Neuron (in vitro differentiated cells): ENCODE data around the gene PC.
"Not testable (repeated sequence)": the region's sequence is repeated elsewhere in the genome, so short reads cannot be mapped to it uniquely, and the experiment has no call there.

Experiments
- H2AFZ ChIP-seq: one replicate; pipeline ENCODE4 v1.6.1; 2013; ENCODE audit warnings: low read depth, mild to moderate bottlenecking, inconsistent platforms, low read length, moderate library complexity
- H3K27me3 ChIP-seq: one replicate; pipeline ENCODE4 v1.6.1; 2013; ENCODE audit warnings: low read length; ENCODE audit not compliant: insufficient read depth
- H3K36me3 ChIP-seq: one replicate; pipeline ENCODE4 v1.6.1; 2013; ENCODE audit warnings: low read length; ENCODE audit not compliant: insufficient read depth
- H3K4me1 ChIP-seq: one replicate; pipeline ENCODE4 v1.6.1; 2013; ENCODE audit warnings: low read length; ENCODE audit not compliant: insufficient read depth
- H3K4me3 ChIP-seq: 2 replicates; pipeline ENCODE4 v1.5.1; 2013; ENCODE audit warnings: mild to moderate bottlenecking, low read length, moderate library complexity
- H3K9me3 ChIP-seq: one replicate; pipeline ENCODE4 v1.6.1; 2013; ENCODE audit warnings: low read length

PC gene, protein sequence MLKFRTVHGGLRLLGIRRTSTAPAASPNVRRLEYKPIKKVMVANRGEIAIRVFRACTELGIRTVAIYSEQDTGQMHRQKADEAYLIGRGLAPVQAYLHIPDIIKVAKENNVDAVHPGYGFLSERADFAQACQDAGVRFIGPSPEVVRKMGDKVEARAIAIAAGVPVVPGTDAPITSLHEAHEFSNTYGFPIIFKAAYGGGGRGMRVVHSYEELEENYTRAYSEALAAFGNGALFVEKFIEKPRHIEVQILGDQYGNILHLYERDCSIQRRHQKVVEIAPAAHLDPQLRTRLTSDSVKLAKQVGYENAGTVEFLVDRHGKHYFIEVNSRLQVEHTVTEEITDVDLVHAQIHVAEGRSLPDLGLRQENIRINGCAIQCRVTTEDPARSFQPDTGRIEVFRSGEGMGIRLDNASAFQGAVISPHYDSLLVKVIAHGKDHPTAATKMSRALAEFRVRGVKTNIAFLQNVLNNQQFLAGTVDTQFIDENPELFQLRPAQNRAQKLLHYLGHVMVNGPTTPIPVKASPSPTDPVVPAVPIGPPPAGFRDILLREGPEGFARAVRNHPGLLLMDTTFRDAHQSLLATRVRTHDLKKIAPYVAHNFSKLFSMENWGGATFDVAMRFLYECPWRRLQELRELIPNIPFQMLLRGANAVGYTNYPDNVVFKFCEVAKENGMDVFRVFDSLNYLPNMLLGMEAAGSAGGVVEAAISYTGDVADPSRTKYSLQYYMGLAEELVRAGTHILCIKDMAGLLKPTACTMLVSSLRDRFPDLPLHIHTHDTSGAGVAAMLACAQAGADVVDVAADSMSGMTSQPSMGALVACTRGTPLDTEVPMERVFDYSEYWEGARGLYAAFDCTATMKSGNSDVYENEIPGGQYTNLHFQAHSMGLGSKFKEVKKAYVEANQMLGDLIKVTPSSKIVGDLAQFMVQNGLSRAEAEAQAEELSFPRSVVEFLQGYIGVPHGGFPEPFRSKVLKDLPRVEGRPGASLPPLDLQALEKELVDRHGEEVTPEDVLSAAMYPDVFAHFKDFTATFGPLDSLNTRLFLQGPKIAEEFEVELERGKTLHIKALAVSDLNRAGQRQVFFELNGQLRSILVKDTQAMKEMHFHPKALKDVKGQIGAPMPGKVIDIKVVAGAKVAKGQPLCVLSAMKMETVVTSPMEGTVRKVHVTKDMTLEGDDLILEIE

DNA sequence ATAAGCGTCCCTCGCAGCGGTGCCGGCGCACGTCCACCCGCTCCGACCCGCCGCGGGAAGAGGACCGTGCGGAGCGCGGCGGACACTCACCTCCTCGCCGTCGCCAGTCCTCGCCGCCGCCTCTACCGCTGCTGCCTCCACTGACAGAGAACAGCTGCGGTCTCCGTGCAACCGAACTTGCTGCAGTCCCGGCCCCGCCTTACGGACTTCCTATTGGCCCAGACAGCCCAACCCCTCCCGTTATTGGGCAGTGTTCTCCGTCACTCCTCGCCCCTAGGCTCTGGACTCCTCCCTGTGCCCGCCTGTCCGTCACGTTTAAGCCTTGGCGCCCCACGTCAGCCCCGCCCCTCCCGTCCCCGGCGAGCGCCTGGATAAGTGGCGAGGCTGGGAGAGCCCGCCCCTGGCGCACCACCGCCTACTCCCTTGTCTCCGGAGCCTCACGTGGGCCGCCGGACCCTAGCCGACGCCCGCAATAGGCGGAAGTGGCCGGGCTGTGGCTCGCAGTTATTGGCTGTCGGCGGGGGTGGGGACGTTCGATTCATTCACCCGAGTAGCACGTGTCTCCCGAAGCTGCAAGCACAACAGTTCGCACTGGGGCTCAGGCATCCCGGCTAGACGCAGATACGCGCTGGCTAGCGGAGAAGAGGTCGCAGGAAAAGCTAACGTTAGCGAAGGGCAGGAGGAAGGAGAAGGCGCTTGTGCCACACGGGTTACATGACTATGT is at the start of gene PC:
Gene PC (minus strand): TSS at position 152 of the 724 bp plus-strand sequence. CDS start 86,224 bp downstream, outside the sequence.
- H3K9me3 ChIP-seq: no peaks in the 10 kb centered on the region
- H2AFZ ChIP-seq: peak within 1 kb of the TSS; percentile 72
- peaks cover 12% of the 10 kb centered on the region for H3K4me1 ChIP-seq
- H3K27me3 ChIP-seq: no peaks in the 10 kb centered on the region
- peak within 1 kb of the TSS; percentile 70 for H3K4me3 ChIP-seq
- no peaks in the 10 kb centered on the region for H3K36me3 ChIP-seq

DNA sequence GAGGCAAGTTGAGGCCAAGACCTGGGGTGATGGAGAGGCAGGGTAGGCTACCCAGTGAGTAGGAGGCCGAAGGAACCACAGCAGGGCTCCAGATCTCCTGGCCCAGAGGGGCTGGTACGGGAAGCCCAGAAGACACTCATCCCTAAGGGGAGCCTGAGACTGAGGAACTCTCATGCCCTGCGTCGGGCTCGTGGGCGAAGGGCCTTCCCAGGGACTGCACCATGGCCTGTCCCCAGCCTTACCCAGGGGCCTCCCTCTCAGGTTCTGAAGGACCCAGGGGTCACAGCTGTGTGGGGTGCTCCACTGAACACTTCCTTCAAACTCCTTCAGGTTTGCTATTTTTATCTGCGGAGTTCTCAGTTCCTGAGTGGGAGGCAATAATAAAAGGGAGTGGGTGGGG is 48.9 kb upstream of the PC start:
- H3K4me1 ChIP-seq: peaks cover 9% of the 10 kb centered on the region
- H3K4me3 ChIP-seq: no peak overlapping the region
- H3K36me3 ChIP-seq: no peaks in the 10 kb centered on the region
- peak overlapping the region; percentile 15 for H2AFZ ChIP-seq
- no peaks in the 10 kb centered on the region for H3K27me3 ChIP-seq
- no peaks in the 10 kb centered on the region for H3K9me3 ChIP-seq

DNA sequence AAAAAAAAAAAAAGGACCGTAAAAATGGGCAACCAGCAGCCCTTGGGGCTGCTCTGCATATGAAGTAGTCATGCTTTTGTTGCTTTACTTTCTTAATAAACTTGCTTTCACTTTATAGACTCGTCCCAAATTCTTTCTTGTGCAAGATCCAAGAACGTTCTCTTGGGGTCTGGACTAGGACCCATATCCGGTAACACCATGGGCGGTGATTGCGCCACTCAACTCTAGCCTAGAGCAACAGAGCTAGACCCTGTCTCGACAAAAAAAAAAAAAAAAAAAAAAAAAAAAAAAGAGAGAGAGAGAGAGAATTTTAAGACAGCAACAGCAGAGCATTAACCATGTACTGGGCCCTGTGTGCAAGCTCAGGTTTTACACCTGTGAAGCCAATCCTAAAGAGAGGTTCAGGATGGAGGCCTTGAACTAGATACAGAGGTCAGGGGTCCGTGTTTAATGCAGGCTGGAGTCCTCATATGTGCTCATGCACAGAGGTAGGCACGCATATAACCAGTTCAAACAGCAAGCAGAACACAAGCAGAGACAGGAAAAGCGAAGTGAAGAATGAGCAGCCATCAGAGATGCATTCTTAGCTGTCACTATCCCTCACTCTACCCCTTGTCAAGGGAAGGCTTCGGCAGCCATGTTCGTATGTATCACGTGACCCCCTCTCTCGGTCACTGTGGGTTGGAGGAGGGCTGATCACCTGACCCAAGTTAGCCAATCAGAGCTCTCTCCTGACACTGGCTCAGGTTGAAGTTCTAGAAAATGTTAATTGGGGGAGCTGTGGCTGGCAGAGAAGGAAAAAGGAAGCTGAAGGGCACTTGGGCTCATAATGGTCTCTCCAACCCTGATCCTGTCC is 48.1 kb upstream of the PC start:
- no peaks in the 10 kb centered on the region for H3K36me3 ChIP-seq
- no peaks in the 10 kb centered on the region for H3K27me3 ChIP-seq
- H3K4me1 ChIP-seq: peaks cover 13% of the 10 kb centered on the region
- peak overlapping the region; percentile 15 for H2AFZ ChIP-seq
- H3K4me3 ChIP-seq: no peak overlapping the region
- no peaks in the 10 kb centered on the region for H3K9me3 ChIP-seq

DNA sequence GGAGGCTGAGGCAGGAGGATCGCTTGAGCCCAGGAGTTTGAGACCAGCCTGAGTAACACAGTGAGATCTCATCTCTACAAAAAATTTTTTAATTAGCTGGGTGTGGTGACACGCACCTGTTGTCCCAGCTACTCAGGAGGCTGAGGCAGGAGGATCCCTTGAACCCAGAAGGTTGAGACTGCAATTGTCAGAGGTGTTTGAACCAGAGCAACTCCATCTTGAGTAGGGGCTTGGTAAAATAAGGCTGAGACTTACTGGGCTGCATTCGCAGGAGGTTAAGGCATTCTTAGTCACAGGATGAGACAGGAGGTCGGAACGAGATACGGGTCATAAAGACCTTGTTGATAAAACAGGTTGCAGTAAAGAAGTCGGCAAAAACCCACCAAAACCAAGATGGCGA is 47.0 kb upstream of the PC start:
- H2AFZ ChIP-seq, H3K36me3 ChIP-seq, H3K9me3 ChIP-seq, H3K27me3 ChIP-seq, H3K4me3 ChIP-seq: not testable (repeated sequence)
- H3K4me1 ChIP-seq: peaks cover 13% of the 10 kb centered on the region

DNA sequence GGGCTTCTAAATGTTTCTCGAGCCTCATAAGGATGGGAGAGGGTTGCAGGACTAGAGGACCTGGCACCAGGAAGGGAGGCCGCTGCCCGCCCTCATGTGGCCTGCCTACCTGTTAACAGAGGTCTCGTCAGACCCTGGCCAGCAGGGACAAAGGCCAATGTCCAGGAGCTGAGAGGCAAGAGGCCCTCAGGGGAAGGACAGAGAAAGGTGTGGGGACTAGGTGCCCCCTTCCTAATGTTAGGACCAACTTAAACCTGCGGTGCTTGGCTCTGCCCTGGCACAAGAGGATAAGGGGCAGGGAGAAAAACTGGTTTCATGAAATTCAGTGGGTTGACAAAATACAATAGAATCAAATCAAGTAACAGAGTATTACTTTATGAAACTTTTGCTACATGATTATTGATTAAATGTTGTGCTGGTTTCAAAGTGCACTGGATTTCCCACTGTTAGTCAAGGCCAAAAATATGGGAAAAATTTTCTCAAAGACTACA is 44.8 kb upstream of the PC start:
- peaks cover 13% of the 10 kb centered on the region for H3K4me1 ChIP-seq
- H3K27me3 ChIP-seq: no peaks in the 10 kb centered on the region
- no peaks in the 10 kb centered on the region for H3K9me3 ChIP-seq
- H3K4me3 ChIP-seq: no peak overlapping the region
- no peaks in the 10 kb centered on the region for H3K36me3 ChIP-seq
- H2AFZ ChIP-seq: no peak overlapping the region

DNA sequence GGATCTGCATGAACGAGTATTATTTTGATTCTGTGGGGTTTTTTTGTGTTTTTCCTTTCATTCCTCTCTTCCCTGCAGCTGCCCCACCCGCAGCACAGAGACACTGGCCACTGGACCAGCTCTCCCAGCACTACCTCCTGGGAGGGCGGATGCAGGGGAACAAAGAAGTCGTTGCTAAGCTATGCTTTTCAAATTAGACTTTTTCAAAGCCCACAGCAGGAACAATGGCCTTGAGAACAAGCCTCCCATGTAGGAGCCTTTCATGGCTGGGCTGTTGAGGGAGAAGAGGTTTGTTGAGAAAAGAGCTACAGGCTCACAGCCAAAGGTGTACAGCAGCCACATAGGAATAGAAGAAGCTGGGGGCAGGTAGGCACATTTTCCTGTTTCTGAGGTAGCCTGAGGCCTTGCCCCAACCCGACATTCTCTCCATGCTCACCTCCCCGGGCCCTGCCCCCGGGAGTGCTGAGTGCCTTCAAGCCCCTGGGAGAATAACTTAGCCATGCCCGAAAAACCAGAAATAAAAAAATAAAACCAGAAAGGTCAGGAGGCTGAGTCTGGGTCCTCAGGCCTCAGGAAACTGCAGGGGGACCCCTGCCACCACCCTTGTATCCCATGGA is 44.2 kb upstream of the PC start:
- H3K9me3 ChIP-seq: no peaks in the 10 kb centered on the region
- H2AFZ ChIP-seq: peak overlapping the region; percentile 12
- H3K36me3 ChIP-seq: no peaks in the 10 kb centered on the region
- peak overlapping the region; percentile 13 for H3K4me3 ChIP-seq
- no peaks in the 10 kb centered on the region for H3K27me3 ChIP-seq
- peaks cover 13% of the 10 kb centered on the region for H3K4me1 ChIP-seq

DNA sequence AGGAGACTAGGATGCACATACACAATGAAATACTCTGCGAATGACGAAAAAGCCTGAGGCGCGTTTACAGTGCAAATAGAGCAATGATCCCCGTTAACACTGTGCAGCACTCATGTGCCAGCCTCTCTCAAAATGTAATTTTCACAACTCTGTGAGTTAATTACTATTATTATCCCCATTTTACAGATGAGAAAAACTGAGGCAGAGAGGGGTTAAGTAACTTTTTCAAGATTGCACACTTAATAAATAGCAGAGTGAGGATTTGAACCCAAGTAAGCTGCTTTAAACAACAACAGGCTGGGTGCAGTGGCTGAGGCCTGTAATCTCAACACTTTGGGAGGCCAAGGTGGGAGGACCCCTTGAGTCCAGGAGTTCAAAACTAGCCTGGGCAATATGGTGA is 43.1 kb upstream of the PC start:
- H3K9me3 ChIP-seq: no peaks in the 10 kb centered on the region
- H2AFZ ChIP-seq: no peak overlapping the region
- H3K36me3 ChIP-seq: no peaks in the 10 kb centered on the region
- H3K4me3 ChIP-seq: no peak overlapping the region
- peaks cover 13% of the 10 kb centered on the region for H3K4me1 ChIP-seq
- H3K27me3 ChIP-seq: no peaks in the 10 kb centered on the region

DNA sequence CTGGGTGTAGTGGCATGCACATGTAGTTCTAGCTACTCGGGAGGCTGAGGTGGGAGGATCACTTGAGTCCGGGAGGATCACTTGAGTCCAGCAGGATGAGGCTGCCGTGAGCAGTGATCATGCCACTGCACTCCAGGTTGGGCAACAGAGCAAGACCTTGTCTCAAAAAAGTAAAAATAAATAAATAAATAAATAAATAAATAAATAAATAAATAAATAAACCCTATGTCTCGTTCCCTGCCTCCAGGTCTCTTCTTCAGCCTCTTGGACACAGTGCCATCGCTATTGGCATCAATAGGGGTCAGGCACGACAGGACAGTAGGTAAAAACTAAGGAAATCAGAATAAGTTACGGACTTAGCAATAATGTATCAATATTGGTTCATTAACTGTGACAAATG is 41.4 kb upstream of the PC start:
- Histone ChIP-seq H3K4me1 (peaks cover 13% of the 10 kb centered on the region), H3K36me3 (no peaks in the 10 kb centered on the region), H3K27me3 (no peaks in the 10 kb centered on the region), H3K9me3 (no peaks in the 10 kb centered on the region), H2AFZ (no peak overlapping the region), H3K4me3 (no peak overlapping the region)

DNA sequence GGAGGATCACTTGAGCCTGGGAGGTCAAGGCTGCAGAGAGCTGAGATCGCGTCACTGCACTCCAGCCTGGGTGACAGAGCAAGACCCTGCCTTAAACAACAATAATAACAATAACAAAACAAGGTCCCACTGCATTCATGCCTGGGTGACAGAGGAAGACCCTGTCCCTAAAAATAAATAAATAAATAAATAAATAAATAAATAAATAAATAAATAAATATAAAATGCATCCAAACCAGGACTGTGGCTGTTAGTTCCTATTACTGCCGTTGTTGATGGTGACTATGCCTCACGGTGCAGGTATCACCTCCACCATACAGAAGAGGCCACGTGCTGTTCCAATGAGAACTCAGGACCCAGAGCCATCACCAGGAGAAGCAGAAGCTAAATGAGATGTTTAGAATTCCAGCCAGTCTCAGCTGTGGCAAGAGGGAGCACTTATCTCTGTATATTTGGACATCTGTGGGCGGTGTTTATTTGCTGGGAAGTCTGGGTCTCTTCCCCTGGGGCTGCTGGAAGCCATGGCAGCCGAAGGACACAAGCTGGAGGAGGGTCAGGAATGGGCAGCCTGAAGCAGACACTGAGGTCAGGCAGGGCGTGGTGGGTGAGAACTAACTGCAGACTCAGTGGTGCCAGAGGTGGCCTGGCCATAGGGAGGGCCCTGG is 38.6 kb upstream of the PC start:
- H3K4me3 ChIP-seq: no peak overlapping the region
- no peaks in the 10 kb centered on the region for H3K27me3 ChIP-seq
- H3K9me3 ChIP-seq: no peaks in the 10 kb centered on the region
- no peaks in the 10 kb centered on the region for H3K36me3 ChIP-seq
- no peak overlapping the region for H2AFZ ChIP-seq
- H3K4me1 ChIP-seq: peaks cover under 1% of the 10 kb centered on the region

DNA sequence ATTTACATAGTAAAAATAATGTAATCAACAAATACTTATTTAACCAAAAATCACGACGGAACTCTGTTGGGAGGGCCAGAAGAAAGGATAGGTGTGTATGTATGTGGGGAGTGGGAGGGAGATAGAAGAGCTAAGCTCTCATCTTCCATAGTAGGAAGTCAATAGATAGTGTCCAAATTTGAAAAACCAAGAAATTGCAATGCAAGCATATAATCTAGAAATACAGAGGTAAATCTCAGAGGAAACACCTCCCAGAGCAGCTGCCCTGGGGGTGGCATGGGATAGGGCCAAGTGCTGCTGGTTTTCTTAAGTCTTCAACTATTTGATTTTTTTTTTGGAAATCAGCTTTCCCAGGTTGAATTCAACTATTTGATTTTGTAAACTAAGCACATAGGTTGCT is 33.9 kb upstream of the PC start:
- no peaks in the 10 kb centered on the region for H3K36me3 ChIP-seq
- H2AFZ ChIP-seq: no peak overlapping the region
- no peaks in the 10 kb centered on the region for H3K9me3 ChIP-seq
- H3K27me3 ChIP-seq: no peaks in the 10 kb centered on the region
- no peaks in the 10 kb centered on the region for H3K4me1 ChIP-seq
- H3K4me3 ChIP-seq: no peak overlapping the region

DNA sequence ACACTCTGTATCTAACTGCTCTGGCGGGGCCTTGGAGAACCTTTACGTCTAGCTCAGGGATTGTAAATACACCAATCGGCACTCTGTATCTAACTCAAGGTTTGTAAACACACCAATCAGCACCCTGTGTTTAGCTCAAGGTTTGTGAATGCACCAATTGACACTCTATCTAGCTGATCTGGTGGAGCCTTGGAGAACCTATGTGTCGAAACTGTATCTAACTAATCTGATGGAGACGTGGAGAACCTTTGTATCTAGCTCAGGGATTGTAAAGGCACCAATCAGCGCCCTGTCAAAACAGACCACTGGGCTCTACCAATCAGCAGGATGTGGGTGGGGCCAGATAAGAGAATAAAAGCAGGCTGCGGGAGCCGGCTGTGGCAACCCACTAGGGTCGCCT is 31.2 kb upstream of the PC start:
- H3K27me3 ChIP-seq, H3K36me3 ChIP-seq, H3K4me1 ChIP-seq, H3K9me3 ChIP-seq, H3K4me3 ChIP-seq, H2AFZ ChIP-seq: not testable (repeated sequence)
